SK-N-MC (cell line): Measurements from ENCODE around the gene MAPKAPK3.

Experiments used
- DNase-seq: peaks from one replicate; pipeline ENCODE4 v3.0.0-alpha.2; 2011; ENCODE audit warnings: low read depth, low spot score
- H3K27ac ChIP-seq: fragments of 200-600 bp; sonication (generic); 2 replicates; pipeline ENCODE4 v1.5.1; 2016; ENCODE audit warnings: mixed run types
- H3K36me3 ChIP-seq: fragments of 200-600 bp; sonication (generic); 2 replicates; pipeline ENCODE4 v1.6.1; 2017; ENCODE audit warnings: antibody characterized with exemption, low read length, mixed read lengths; ENCODE audit not compliant: insufficient read depth
- H3K4me3 ChIP-seq: fragments of 200-600 bp; sonication (generic); 2 replicates; pipeline ENCODE4 v1.5.1; 2016
- H3K9ac ChIP-seq: fragments of 200-600 bp; sonication (generic); 2 replicates; pipeline ENCODE4 v1.8.0; 2017; ENCODE audit warnings: mixed run types, mixed read lengths; ENCODE audit not compliant: insufficient read length
- H3K9me3 ChIP-seq: fragments of 200-600 bp; sonication (generic); 2 replicates; pipeline ENCODE4 v1.6.1; 2017; ENCODE audit warnings: low read depth, mild to moderate bottlenecking, antibody characterized with exemption, low read length, moderate library complexity, mixed read lengths
- EZH2 ChIP-seq: fragments of 200-600 bp; sonication (generic); IDR thresholded peaks from one replicate; pipeline ENCODE4 v1.6.1; 2017; ENCODE audit warnings: antibody characterized with exemption
- FOXP2 ChIP-seq: optimal IDR thresholded peaks from 2 replicates; pipeline ENCODE3; 2011; ENCODE audit warnings: mild to moderate bottlenecking, moderate library complexity; ENCODE audit not compliant: insufficient read depth; ENCODE audit errors: extremely low read length, control extremely low read depth
- POLR2AphosphoS5 ChIP-seq: IDR thresholded peaks from 2 replicates; pipeline ENCODE4 v1.6.1; 2012; ENCODE audit warnings: mild to moderate bottlenecking, low read depth, low read length, borderline replicate concordance

The MAPKAPK3 gene

GRCh38 chr3:50637011-50637410 lies 20.1 kb downstream of the MAPKAPK3 start:
- Histone ChIP-seq H3K9me3 (no peaks in the 10 kb centered on the region), H3K4me3 (no peak overlapping the region), H3K9ac (no peak overlapping the region), H3K27ac (no peak overlapping the region), H3K36me3 (no peaks in the 10 kb centered on the region)
- no peak for DNase-seq
- no peak for TF ChIP-seq FOXP2

- H3K27ac ChIP-seq = no peak overlapping the region
- no peak for DNase-seq
- no peaks in the 10 kb centered on the region for H3K36me3 ChIP-seq
- TF ChIP-seq EZH2 (no peak), POLR2AphosphoS5 (no peak), FOXP2 (no peak)
- H3K9me3 ChIP-seq = no peaks in the 10 kb centered on the region
- H3K4me3 ChIP-seq = no peak overlapping the region
- H3K9ac ChIP-seq = no peak overlapping the region
Observed at GRCh38 chr3:50637945-50638344, 21.0 kb downstream of the MAPKAPK3 start.

GRCh38 chr3:50639055-50639494 lies 22.1 kb downstream of the MAPKAPK3 start:
- Histone ChIP-seq H3K27ac (no peak overlapping the region), H3K36me3 (no peaks in the 10 kb centered on the region), H3K9ac (no peak overlapping the region), H3K9me3 (no peaks in the 10 kb centered on the region), H3K4me3 (no peak overlapping the region)
- TF ChIP-seq EZH2 (no peak), FOXP2 (no peak), POLR2AphosphoS5 (no peak)
- DNase-seq = no peak

- no peaks in the 10 kb centered on the region for H3K36me3 ChIP-seq
- no peak overlapping the region for H3K4me3 ChIP-seq
Observed at GRCh38 chr3:50642382-50642781, 25.4 kb downstream of the MAPKAPK3 start.

GRCh38 chr3:50644561-50644960 lies 27.6 kb downstream of the MAPKAPK3 start:
- Histone ChIP-seq H3K9ac (no peak overlapping the region), H3K36me3 (no peaks in the 10 kb centered on the region), H3K27ac (no peak overlapping the region), H3K9me3 (no peaks in the 10 kb centered on the region), H3K4me3 (no peak overlapping the region)
- DNase-seq = no peak
- TF ChIP-seq POLR2AphosphoS5 = no peak
- no peak for TF ChIP-seq EZH2
- no peak for TF ChIP-seq FOXP2

More at GRCh38 chr3:50642382-50642781, 25.4 kb downstream of the MAPKAPK3 start:
- no peak overlapping the region for H3K27ac ChIP-seq
- no peak for TF ChIP-seq POLR2AphosphoS5
- TF ChIP-seq FOXP2 = no peak
- H3K9me3 ChIP-seq = no peaks in the 10 kb centered on the region
- H3K9ac ChIP-seq = no peak overlapping the region
- DNase-seq = no peak

GRCh38 chr3:50645378-50645777 lies 28.4 kb downstream of the MAPKAPK3 start:
- TF ChIP-seq FOXP2 (no peak), EZH2 (no peak), POLR2AphosphoS5 (no peak)
- Histone ChIP-seq H3K27ac (no peak overlapping the region), H3K36me3 (no peaks in the 10 kb centered on the region), H3K4me3 (no peak overlapping the region), H3K9me3 (no peaks in the 10 kb centered on the region), H3K9ac (no peak overlapping the region)
- DNase-seq = no peak

GRCh38 chr3:50648313-50648712 lies 31.4 kb downstream of the MAPKAPK3 start:
- no peak overlapping the region for H3K4me3 ChIP-seq
- no peak for DNase-seq
- H3K27ac ChIP-seq = no peak overlapping the region
- no peak overlapping the region for H3K9ac ChIP-seq
- no peaks in the 10 kb centered on the region for H3K9me3 ChIP-seq
- TF ChIP-seq FOXP2 = no peak
- H3K36me3 ChIP-seq = no peaks in the 10 kb centered on the region

- H3K27ac ChIP-seq = no peak overlapping the region
- H3K4me3 ChIP-seq = no peak overlapping the region
- H3K9me3 ChIP-seq = no peaks in the 10 kb centered on the region
- DNase-seq = no peak
- TF ChIP-seq FOXP2 = no peak
- TF ChIP-seq EZH2 = no peak
- no peak for TF ChIP-seq POLR2AphosphoS5
- no peaks in the 10 kb centered on the region for H3K36me3 ChIP-seq
- no peak overlapping the region for H3K9ac ChIP-seq
Observed at GRCh38 chr3:50648944-50649343, 32.0 kb downstream of the MAPKAPK3 start.

- H3K4me3 ChIP-seq = no peak overlapping the region
- no peak for DNase-seq
- no peaks in the 10 kb centered on the region for H3K9me3 ChIP-seq
- H3K27ac ChIP-seq = no peak overlapping the region
- no peaks in the 10 kb centered on the region for H3K36me3 ChIP-seq
- TF ChIP-seq POLR2AphosphoS5 (no peak), FOXP2 (no peak), EZH2 (no peak)
- H3K9ac ChIP-seq = no peak overlapping the region
Observed at GRCh38 chr3:50649451-50649931, 32.5 kb downstream of the MAPKAPK3 start.

GRCh38 chr3:50650018-50650417 lies 33.1 kb downstream of the MAPKAPK3 start:
- no peak for DNase-seq
- H3K9me3 ChIP-seq = no peaks in the 10 kb centered on the region
- H3K27ac ChIP-seq = no peak overlapping the region
- no peaks in the 10 kb centered on the region for H3K36me3 ChIP-seq
- no peak overlapping the region for H3K9ac ChIP-seq
- no peak for TF ChIP-seq POLR2AphosphoS5
- no peak for TF ChIP-seq FOXP2
- no peak for TF ChIP-seq EZH2
- H3K4me3 ChIP-seq = no peak overlapping the region
